Measurements from ENCODE around the gene ZNF181. TPM values are rescaled to one million over a fixed set of nuclear protein-coding genes. Genes with fewer than 3 reads are reported as not detected.
A peak's percentile ranks its signal among the peaks of the same experiment; 100 is the strongest.

Gene ZNF181
- total RNA-seq, 1 experiment from 2014 or later: 20.3 TPM

- DNase-seq (ENCODE audit: low spot score): no peak
Measured at GRCh38 chr19:34757441-34757840, 23.4 kb downstream of the ZNF181 start.

- no peak for DNase-seq (ENCODE audit: low spot score)
Measured at GRCh38 chr19:34759218-34759917, 25.3 kb downstream of the ZNF181 start.

- DNase-seq (ENCODE audit: low spot score): no peak
Measured at GRCh38 chr19:34766386-34766785, 32.3 kb downstream of the ZNF181 start.

- DNase-seq (ENCODE audit: low spot score): no peak
Measured at GRCh38 chr19:34767951-34768350, 33.9 kb downstream of the ZNF181 start.

DNA sequence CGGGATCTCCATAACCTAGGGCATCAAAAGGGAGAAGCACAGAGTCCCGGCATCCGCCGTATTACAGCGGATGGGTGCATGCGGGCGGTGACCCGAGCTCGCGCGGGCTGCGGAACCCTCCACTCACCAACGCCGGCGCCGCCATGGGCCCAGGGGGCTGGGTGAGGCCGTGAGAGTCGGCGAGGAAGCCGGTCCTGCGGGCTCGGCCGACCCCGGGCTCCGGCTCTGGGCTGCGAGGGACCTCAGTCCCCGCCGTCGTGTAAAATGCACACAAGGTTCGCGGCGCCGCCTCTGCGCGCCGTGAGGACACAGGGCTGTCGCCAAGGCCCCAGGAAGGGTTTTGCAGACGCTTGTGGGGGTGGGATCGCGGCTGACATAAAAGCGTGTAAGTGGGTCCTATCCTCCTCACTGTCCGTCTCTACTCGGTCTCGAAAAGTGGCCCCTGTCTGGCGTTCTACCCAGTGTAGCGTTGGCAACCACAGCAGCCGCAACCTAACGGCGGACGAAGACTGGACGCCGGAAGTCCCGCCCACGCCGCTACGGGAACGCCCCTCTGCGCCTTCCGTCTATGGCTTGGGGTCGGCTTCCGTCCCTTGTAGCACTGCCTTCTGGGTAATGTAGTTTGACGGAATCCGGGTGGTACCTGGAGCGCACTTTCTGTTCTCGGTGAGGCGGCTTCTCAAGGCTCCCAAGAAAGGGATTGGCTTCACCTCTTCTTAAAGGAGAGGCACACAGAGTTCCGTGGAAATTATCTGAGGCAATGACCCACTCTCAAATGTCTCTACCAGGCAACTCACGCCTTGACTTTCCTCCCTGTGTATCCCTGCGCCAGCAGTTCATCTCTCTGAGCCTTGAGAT lies 38.9 kb downstream of the ZNF181 start, which contains the start of gene ZNF599:
TSS of gene ZNF599 (minus strand) at position 519 of the 858 bp plus-strand sequence. CDS start at position 145, 374 bp downstream.
- peak; percentile 94 for DNase-seq (ENCODE audit: low spot score)

DNA sequence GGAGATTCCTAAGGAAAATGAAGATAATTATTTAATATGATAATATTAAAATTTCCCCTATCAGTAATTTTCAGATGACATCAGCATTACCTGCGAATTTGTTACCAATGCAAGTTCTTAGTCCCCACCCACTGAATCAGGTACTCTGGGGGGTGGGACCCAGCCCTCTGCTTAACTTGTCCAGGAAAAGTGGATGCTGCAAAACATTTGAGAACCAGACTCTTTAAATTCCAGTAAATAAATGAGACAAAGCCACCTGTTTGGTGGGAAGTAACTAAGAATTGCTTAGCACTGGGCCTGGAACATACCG lies 39.5 kb downstream of the ZNF181 start:
- DNase-seq (ENCODE audit: low spot score): no peak

GRCh38 chr19:34774857-34775256 lies 40.8 kb downstream of the ZNF181 start:
- DNase-seq (ENCODE audit: low spot score): no peak

- DNase-seq (ENCODE audit: low spot score): no peak
Measured at GRCh38 chr19:34778342-34778741, 44.3 kb downstream of the ZNF181 start.

GRCh38 chr19:34779652-34780051 lies 45.6 kb downstream of the ZNF181 start:
- no peak for DNase-seq (ENCODE audit: low spot score)

- DNase-seq (ENCODE audit: low spot score): no peak
Measured at GRCh38 chr19:34786236-34786635, 52.2 kb downstream of the ZNF181 start.

DNA sequence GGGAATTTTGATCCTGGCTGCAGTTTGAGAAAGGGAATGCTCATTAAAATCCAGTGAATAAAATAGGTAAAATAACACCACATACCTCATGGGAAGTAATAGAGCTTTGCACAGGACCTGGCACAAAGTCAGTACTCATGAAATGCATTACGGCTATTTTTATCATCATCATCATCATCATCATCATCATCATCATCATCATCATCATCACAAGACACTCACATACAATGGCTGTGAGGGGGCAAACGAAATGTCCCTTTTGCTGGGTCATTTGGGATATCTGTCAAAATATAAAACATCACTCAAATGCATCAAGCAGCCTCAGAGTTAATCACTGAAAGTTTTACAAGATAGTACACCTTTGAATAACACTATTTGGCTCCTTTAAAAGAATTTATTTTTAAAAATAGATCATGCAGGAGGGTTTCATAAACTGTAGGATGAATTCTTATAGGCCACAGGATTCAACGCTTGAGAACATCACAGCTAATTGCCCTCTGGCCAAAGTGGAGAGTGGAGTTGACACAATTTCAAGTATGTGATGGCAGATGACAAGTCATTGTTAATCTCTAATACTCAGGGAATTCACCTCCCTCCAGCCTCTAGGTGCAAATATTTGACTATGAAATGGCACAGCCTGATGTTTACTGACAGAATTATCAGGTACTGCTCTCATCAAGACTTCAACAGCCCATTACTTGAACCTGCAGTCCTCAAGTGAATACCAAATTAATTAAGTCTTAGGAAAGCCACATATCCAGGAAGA lies 53.2 kb downstream of the ZNF181 start:
- DNase-seq (ENCODE audit: low spot score): no peak

GRCh38 chr19:34788074-34788473 lies 54.0 kb downstream of the ZNF181 start:
- DNase-seq (ENCODE audit: low spot score): no peak

GRCh38 chr19:34793565-34793964 lies 59.5 kb downstream of the ZNF181 start:
- no peak for DNase-seq (ENCODE audit: low spot score)

DNA sequence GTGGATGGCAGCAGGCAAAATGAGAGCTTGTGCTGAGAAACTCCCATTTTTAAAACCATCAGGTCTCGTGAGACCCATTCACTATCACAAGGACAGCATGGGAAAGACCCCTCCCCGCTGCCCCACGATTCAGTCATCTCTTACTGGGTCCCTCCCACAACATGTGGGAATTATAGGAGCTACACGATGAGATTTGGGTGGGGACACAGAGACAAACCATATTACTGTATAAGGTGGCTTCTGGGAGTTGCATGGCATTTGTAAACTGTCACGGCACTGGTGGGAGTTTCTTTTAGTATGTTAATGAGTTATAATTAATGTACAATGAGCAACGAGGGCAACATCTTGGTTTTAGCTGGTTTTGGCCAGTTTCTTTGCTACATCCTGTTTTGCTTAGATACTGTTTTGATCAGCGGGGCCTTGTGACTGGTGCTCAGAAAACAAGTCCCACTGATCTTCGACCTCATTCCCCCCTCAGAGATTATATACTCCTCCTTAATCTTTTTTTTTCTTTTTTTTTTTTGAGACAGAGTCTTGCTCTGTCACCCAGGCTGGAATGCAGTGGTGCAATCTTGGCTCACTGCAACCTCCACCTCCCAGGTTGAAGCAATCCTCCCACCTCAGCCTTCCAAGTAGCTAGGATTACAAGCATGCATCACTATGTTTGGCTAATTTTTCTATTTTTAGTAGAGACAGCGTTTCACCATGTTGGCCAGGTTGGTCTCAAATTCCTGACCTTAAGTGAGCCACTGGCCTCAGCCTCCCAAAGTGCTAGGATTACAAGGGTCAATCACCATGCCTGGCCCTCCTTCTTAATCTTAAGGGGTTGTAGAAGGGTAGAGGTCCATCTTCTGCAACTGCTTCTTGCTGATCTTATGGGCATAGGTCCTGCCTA lies 60.3 kb downstream of the ZNF181 start:
- no peak for DNase-seq (ENCODE audit: low spot score)

Other genes with a start within 250 kb of the ZNF181 start
- 0.35 TPM in 1 of 2 replicates, not detected in the other for gene SCGB2B2, start 57.1 kb upstream of the ZNF181 start, total RNA-seq (2014; rRNA removed; shearing (Covaris generic))
- 15.7 and 27.7 TPM in 2 replicates for gene ZNF302, start 56.6 kb upstream of the ZNF181 start, total RNA-seq (2014; rRNA removed; shearing (Covaris generic))
- 10.8 and 22.7 TPM in 2 replicates for gene ZNF599, start 39.0 kb downstream of the ZNF181 start, total RNA-seq (2014; rRNA removed; shearing (Covaris generic))
- 2.8 and 3.7 TPM in 2 replicates for gene ZNF30, start 192.7 kb downstream of the ZNF181 start, total RNA-seq (2014; rRNA removed; shearing (Covaris generic))
- 6.3 and 7.6 TPM in 2 replicates for gene ZNF792, start 230.0 kb downstream of the ZNF181 start, total RNA-seq (2014; rRNA removed; shearing (Covaris generic))